Uterus (tissue), 4 donors: ENCODE results near the gene PRKACA. TPM values are rescaled to one million over a fixed set of nuclear protein-coding genes. Genes with fewer than 3 reads are reported as not detected.

Experiments
- DNase-seq, 2 donors: peaks; one replicate each; pipeline ENCODE4 v3.0.0-alpha.2; 2019 to 2020
- H3K27ac ChIP-seq, 2 donors: fragments of 200-600 bp; sonication (generic); 1 replicate in 1 of 2; 2 replicates in 1 of 2; pipeline ENCODE4 v1.5.1; 2016 to 2018
- H3K27me3 ChIP-seq, 2 donors: fragments of 200-600 bp; sonication (generic); one replicate each; pipeline ENCODE4 v1.5.1; 2018 to 2019; ENCODE audit warnings: control low read depth in 1 of 2
- H3K36me3 ChIP-seq, 2 donors: fragments of 200-600 bp; sonication (generic); one replicate each; pipeline ENCODE4 v1.5.1; 2019; ENCODE audit warnings: control low read depth in 1 of 2
- H3K4me1 ChIP-seq, 2 donors: fragments of 200-600 bp; sonication (generic); one replicate each; pipeline ENCODE4 v1.5.1; 2018 to 2019; ENCODE audit warnings: control low read depth in 1 of 2
- H3K4me3 ChIP-seq, 2 donors: fragments of 200-600 bp; sonication (generic); 1 replicate in 1 of 2; 2 replicates in 1 of 2; pipeline ENCODE4 v1.5.1; 2018 to 2019; ENCODE audit warnings: mild to moderate bottlenecking in 1 of 2
- H3K9me3 ChIP-seq, 2 donors: fragments of 200-600 bp; sonication (generic); one replicate each; pipeline ENCODE4 v1.5.1; 2019; ENCODE audit warnings: control low read depth in 1 of 2
- CTCF ChIP-seq, 4 experiments: fragments of 200-600 bp in 2 of 4; fragments of 450-650 bp in 2 of 4; sonication (generic) in 2 of 4; IDR thresholded peaks; one replicate each; pipeline ENCODE4 v1.5.1; 2016 to 2019; ENCODE audit warnings: antibody characterized with exemption in 4 of 4, mild to moderate bottlenecking in 2 of 4, moderate library complexity in 1 of 4
- POLR2A ChIP-seq, 2 donors: fragments of 450-650 bp; IDR thresholded peaks; one replicate each; pipeline ENCODE4 v1.6.1; 2016; ENCODE audit warnings: antibody characterized with exemption in 2 of 2, mild to moderate bottlenecking in 1 of 2, moderate library complexity in 1 of 2
- intact Hi-C: fragments of 100-400 bp; cut with DNase I; formaldehyde crosslinking; loops from one replicate; pipeline ENCODE4 v1.15.1; 2023; ENCODE audit warnings: low total_unique reads
- total RNA-seq, 4 donors: library from RNA; depleted of rRNA in 3 of 4; stranded (reverse); fragments of >200 nt in 3 of 4; gene quantifications; one replicate each; pipeline versions ENCODE4 v1.1.0 to v1.2.4, GENCODE V29; 2014 to 2023
- donor health status: DM: yes; HTN: yes; CAD: no.

PRKACA gene
- total RNA-seq, 4 donors from 2014 or later = 4.9 to 135 (median 74.2) TPM

DNA sequence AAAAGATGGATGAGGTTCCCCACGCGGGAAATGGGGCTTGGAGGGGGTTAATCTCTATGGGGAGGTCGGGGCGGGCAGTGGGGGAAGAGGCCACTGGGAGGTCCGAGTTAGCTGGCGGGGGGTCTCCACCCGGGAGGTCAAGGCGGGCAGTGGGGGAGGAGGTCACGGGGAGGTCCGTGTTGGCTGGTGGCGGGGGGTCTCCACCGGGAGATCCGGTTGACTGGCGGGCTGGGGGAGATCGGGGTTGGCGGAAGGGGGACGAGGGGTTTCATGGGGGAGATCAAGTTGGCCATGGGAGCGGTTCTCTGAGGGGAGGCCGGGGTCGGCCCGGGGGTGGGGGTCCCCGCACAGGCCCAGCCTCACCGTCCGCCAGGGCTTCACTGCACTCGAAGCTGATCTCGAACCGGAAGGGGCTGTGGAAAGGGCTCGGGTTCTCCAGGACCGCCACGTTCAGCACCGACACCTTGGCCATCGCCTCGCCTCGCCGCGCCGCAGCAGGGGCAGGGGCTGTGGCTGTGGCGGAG is 18.5 kb upstream of the PRKACA start:
- DNase-seq = no peak
- intact Hi-C loops = loop anchor here (5.0 kb wide), 1 partner anchor 211 kb away; no protein-coding TSS in a partner anchor
- no peaks in the 10 kb centered on the region for H3K27me3 ChIP-seq
- H3K4me1 ChIP-seq = peaks cover 0 to 6% of the 10 kb centered on the region in 2 donors
- TF ChIP-seq POLR2A (IDR thresholded peaks at IDR 0.05) = no peak
- TF ChIP-seq CTCF (IDR thresholded peaks at IDR 0.05) = no peak
- peak overlapping the region; percentile 45 to 56 for H3K4me3 ChIP-seq
- no peaks in the 10 kb centered on the region for H3K36me3 ChIP-seq
- peak overlapping the region in 1 of 2 donors; percentile 68 for H3K27ac ChIP-seq
- H3K9me3 ChIP-seq = no peaks in the 10 kb centered on the region

DNA sequence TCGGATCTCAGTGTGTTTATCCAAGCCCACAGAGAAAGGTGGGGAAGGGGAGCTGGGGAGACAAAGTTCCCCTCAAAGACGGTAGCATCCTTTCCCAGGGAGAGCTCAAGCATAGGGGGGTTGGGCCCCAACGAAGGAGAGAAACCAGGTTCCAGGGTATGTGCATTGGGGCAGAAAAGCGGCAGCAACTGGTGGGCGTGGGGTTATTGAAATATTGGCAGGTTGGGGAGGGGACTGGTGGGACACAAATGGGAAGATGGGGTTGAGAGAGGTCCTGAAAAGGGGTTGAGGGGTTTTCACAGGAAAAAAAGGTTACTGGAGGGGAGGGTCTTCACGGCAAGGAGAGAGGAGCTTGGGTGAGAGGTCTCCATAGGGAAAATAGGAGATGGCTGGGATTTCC is 17.8 kb upstream of the PRKACA start:
- intact Hi-C loops = loop anchor here (5.0 kb wide), 1 partner anchor 212 kb away; no protein-coding TSS in a partner anchor
- Histone ChIP-seq H3K27ac (no peak overlapping the region), H3K9me3 (no peaks in the 10 kb centered on the region), H3K27me3 (no peaks in the 10 kb centered on the region), H3K4me3 (no peak overlapping the region), H3K36me3 (no peaks in the 10 kb centered on the region), H3K4me1 (peaks cover 0 to 6% of the 10 kb centered on the region in 2 donors)
- DNase-seq = no peak
- TF ChIP-seq POLR2A (IDR thresholded peaks at IDR 0.05) (no peak), CTCF (IDR thresholded peaks at IDR 0.05) (no peak)

DNA sequence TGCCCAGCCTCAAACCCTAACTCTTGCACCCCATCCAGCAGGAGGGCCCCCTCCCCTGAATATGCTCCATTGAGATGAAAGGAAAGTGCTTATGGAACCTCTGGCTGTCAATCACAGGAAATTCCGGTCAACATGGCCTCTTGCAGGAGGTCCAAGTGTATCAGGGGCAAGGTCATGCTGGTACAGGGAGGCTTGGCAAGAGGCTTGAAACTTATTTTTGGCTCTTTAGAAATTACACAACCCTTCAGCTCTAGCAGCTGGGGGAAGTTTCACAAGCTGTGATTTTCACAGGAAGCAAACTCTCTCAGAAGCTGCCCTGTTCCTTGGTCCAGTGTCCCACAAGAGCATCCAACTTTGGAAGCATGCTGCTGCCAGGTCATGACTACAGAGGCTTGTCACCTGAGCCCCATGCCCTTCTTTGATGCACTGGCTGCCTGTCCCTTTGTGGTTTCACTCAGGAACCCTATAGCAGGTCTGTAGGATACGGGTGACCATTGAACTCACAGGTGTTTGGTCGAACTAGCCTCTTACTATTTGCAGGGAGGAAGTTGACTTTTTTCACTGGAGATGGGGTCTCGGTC is 10.5 kb upstream of the PRKACA start:
- H3K27ac ChIP-seq = no peak overlapping the region
- H3K4me1 ChIP-seq = no peaks in the 10 kb centered on the region
- no peak for DNase-seq
- H3K4me3 ChIP-seq = no peak overlapping the region
- H3K27me3 ChIP-seq = no peaks in the 10 kb centered on the region
- TF ChIP-seq CTCF (IDR thresholded peaks at IDR 0.05) = no peak
- no peak for TF ChIP-seq POLR2A (IDR thresholded peaks at IDR 0.05)
- H3K36me3 ChIP-seq = no peaks in the 10 kb centered on the region
- H3K9me3 ChIP-seq = no peaks in the 10 kb centered on the region
- intact Hi-C loops = no loop called here

GRCh38 chr19:14127176-14127575 is 9.6 kb upstream of the PRKACA start:
- Histone ChIP-seq H3K9me3 (no peaks in the 10 kb centered on the region), H3K4me1 (no peaks in the 10 kb centered on the region), H3K27me3 (no peaks in the 10 kb centered on the region), H3K36me3 (no peaks in the 10 kb centered on the region), H3K4me3 (no peak overlapping the region), H3K27ac (no peak overlapping the region)
- intact Hi-C loops = no loop called here
- DNase-seq = no peak
- no peak for TF ChIP-seq CTCF (IDR thresholded peaks at IDR 0.05)
- TF ChIP-seq POLR2A (IDR thresholded peaks at IDR 0.05) = no peak

GRCh38 chr19:14122924-14123323 is 5.4 kb upstream of the PRKACA start:
- no peak for TF ChIP-seq POLR2A (IDR thresholded peaks at IDR 0.05)
- TF ChIP-seq CTCF (IDR thresholded peaks at IDR 0.05) = no peak
- H3K4me1 ChIP-seq = peaks cover 6 to 9% of the 10 kb centered on the region in 2 donors
- H3K27me3 ChIP-seq = no peaks in the 10 kb centered on the region
- H3K27ac ChIP-seq = no peak overlapping the region
- intact Hi-C loops = no loop called here
- H3K9me3 ChIP-seq = no peaks in the 10 kb centered on the region
- no peaks in the 10 kb centered on the region for H3K36me3 ChIP-seq
- no peak overlapping the region for H3K4me3 ChIP-seq
- no peak for DNase-seq
